HEK293T (cell line): ENCODE data around the gene FAM76A.
"Not testable (repeated sequence)": the region's sequence is repeated elsewhere in the genome, so short reads cannot be mapped to it uniquely, and the experiment has no call there.

ENCODE experiments used
- CTCF ChIA-PET: fragments of 350-600 bp; formaldehyde crosslinking; extraction: SDS; loops from one replicate; lab custom pipeline; 2021; ENCODE audit warnings: antibody characterized with exemption, inconsistent platforms; lab: Yijun Ruan, JAX
- POLR2A ChIA-PET: fragments of 350-600 bp; formaldehyde crosslinking; extraction: SDS; loops from one replicate; lab custom pipeline; 2020; ENCODE audit warnings: antibody characterized with exemption, inconsistent platforms; lab: Yijun Ruan, JAX
- DNase-seq: peaks from one replicate; pipeline ENCODE4 v3.0.0; 2012; ENCODE audit warnings: mixed read lengths; ENCODE audit errors: extremely low spot score
- ARNT ChIP-seq: fragments of 450-650 bp; IDR thresholded peaks from 2 replicates; pipeline ENCODE4 v1.6.1; 2017; ENCODE audit warnings: mild to moderate bottlenecking
- BHLHE40 ChIP-seq: fragments of 450-650 bp; IDR thresholded peaks from 2 replicates; pipeline ENCODE4 v1.6.1; 2016; ENCODE audit warnings: mild to moderate bottlenecking, moderate library complexity, borderline replicate concordance
- CTBP1 ChIP-seq: fragments of 450-650 bp; IDR thresholded peaks from 2 replicates; pipeline ENCODE4 v1.6.1; 2016; ENCODE audit warnings: borderline replicate concordance
- ELF4 ChIP-seq: fragments of 450-650 bp; IDR thresholded peaks from 2 replicates; pipeline ENCODE4 v1.6.1; 2017; ENCODE audit warnings: antibody characterized with exemption
- FOXA1 ChIP-seq: fragments of 450-650 bp; IDR thresholded peaks from 2 replicates; pipeline ENCODE4 v1.6.1; 2016; ENCODE audit warnings: mild to moderate bottlenecking
- FOXK2 ChIP-seq: fragments of 450-650 bp; IDR thresholded peaks from 2 replicates; pipeline ENCODE4 v1.6.1; 2016; ENCODE audit warnings: mild to moderate bottlenecking
- FOXM1 ChIP-seq: fragments of 450-650 bp; IDR thresholded peaks from 2 replicates; pipeline ENCODE4 v1.6.1; 2017; ENCODE audit warnings: mild to moderate bottlenecking, borderline replicate concordance
- HDGF ChIP-seq: fragments of 450-650 bp; IDR thresholded peaks from 2 replicates; pipeline ENCODE4 v1.6.1; 2017; ENCODE audit warnings: antibody characterized with exemption, borderline replicate concordance
- L3MBTL2 ChIP-seq: fragments of 450-650 bp; conservative IDR thresholded peaks from 2 replicates; pipeline ENCODE4 v1.6.1; 2016; ENCODE audit warnings: mild to moderate bottlenecking
- LEF1 ChIP-seq: fragments of 450-650 bp; IDR thresholded peaks from 2 replicates; pipeline ENCODE4 v1.6.1; 2017; ENCODE audit warnings: mild to moderate bottlenecking, borderline replicate concordance
- NFRKB ChIP-seq: fragments of 450-650 bp; IDR thresholded peaks from 2 replicates; pipeline ENCODE4 v1.6.1; 2016; ENCODE audit warnings: mild to moderate bottlenecking, moderate library complexity
- PKNOX1 ChIP-seq: fragments of 450-650 bp; IDR thresholded peaks from 2 replicates; pipeline ENCODE4 v1.6.1; 2016
- SP1 ChIP-seq: fragments of 450-650 bp; IDR thresholded peaks from 2 replicates; pipeline ENCODE4 v1.6.1; 2017
- SUZ12 ChIP-seq: fragments of 450-650 bp; IDR thresholded peaks from 2 replicates; pipeline ENCODE4 v1.6.1; 2016; ENCODE audit warnings: mild to moderate bottlenecking
- TARDBP ChIP-seq: fragments of 450-650 bp; IDR thresholded peaks from 2 replicates; pipeline ENCODE4 v1.6.1; 2016
- ZNF384 ChIP-seq: fragments of 450-650 bp; IDR thresholded peaks from 2 replicates; pipeline ENCODE4 v1.6.1; 2016

Gene FAM76A

GRCh38 chr1:27795601-27796000 is 69.8 kb downstream of the FAM76A start:
- TF ChIP-seq ARNT (no peak), CTBP1 (no peak), HDGF (no peak), LEF1 (no peak), ELF4 (no peak), L3MBTL2 (no peak), SUZ12 (no peak), PKNOX1 (no peak), FOXA1 (no peak), BHLHE40 (no peak), FOXM1 (no peak), TARDBP (no peak), FOXK2 (no peak), SP1 (no peak), ZNF384 (no peak), NFRKB (no peak)
- CTCF ChIA-PET = no interaction called here
- POLR2A ChIA-PET = no interaction called here
- DNase-seq = no peak

- ChIA-PET CTCF (no interaction called here), POLR2A (interaction anchor here (1.8 kb wide), 1 partner anchor 32 kb away, joined by 6 read pairs; the partner anchor contains the start of gene STX12)
- no peak for TF ChIP-seq ZNF384
- no peak for TF ChIP-seq ELF4
- no peak for TF ChIP-seq LEF1
- TF ChIP-seq SP1 = no peak
- TF ChIP-seq TARDBP = no peak
- no peak for TF ChIP-seq HDGF
- TF ChIP-seq CTBP1 = no peak
- no peak for TF ChIP-seq L3MBTL2
- TF ChIP-seq FOXK2 = no peak
- TF ChIP-seq NFRKB = no peak
- no peak for TF ChIP-seq FOXM1
- no peak for TF ChIP-seq BHLHE40
- no peak for TF ChIP-seq SUZ12
- no peak for TF ChIP-seq ARNT
- DNase-seq = no peak
Observed at GRCh38 chr1:27804791-27805190, 79.0 kb downstream of the FAM76A start.

DNA sequence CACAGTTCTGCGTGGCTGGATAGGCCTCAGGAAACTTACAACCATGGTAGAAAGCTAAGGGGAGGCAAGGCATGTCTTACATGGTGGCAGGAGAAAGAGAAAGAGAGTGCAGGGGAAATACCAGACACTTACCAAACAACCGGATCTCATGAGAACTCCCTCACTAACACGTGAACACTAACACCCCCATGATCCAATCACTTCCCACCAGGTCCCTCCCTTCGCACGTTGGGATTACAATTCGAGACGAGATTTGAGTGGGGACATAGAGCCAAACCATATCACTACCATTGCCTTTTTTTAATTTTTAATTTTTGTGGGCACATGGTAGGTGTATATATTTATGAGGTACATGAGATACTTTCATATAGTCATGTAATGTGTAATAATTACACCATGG is 81.0 kb downstream of the FAM76A start:
- no peak for DNase-seq
- no peak for TF ChIP-seq PKNOX1
- TF ChIP-seq CTBP1 = no peak
- no peak for TF ChIP-seq ARNT
- no peak for TF ChIP-seq HDGF
- TF ChIP-seq BHLHE40 = no peak
- no peak for TF ChIP-seq TARDBP
- TF ChIP-seq LEF1 = no peak
- no peak for TF ChIP-seq L3MBTL2
- TF ChIP-seq FOXK2 = no peak
- no peak for TF ChIP-seq FOXM1
- TF ChIP-seq ZNF384 = no peak
- TF ChIP-seq SP1 = no peak
- TF ChIP-seq ELF4 = no peak
- TF ChIP-seq NFRKB = no peak
- POLR2A ChIA-PET = no interaction called here
- CTCF ChIA-PET = no interaction called here

GRCh38 chr1:27807385-27807784 is 81.6 kb downstream of the FAM76A start:
- no peak for DNase-seq
- TF ChIP-seq SP1 (no peak), HDGF (no peak), SUZ12 (no peak)
- ChIA-PET CTCF (no interaction called here), POLR2A (interaction anchor here (0.5 kb wide), 1 partner anchor 1575 kb away, joined by 4 read pairs; no protein-coding TSS in a partner anchor)

DNA sequence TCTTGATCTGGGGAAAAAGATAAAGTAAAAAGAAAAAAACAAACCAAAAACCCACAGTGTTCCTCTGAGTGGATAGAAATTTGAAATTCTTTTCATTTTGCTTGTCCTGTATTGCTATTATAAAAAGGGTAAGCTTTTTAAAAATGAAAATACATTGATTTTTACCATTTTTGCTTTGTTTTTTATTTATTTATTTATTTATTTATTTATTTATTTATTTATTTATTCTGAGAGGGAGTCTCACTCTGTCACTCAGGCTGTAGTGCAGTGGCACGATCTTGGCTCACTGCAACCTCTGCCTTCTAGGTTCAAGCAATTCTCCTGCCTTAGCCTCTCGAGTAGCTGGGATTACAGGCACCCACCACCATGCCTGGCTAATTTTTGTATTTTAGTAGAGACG is 82.4 kb downstream of the FAM76A start:
- POLR2A ChIA-PET = interaction anchor here (1.1 kb wide), 1 partner anchor 35 kb away, joined by 3 read pairs; the partner anchor contains the start of gene STX12
- CTCF ChIA-PET, DNase-seq: not testable (repeated sequence)

DNA sequence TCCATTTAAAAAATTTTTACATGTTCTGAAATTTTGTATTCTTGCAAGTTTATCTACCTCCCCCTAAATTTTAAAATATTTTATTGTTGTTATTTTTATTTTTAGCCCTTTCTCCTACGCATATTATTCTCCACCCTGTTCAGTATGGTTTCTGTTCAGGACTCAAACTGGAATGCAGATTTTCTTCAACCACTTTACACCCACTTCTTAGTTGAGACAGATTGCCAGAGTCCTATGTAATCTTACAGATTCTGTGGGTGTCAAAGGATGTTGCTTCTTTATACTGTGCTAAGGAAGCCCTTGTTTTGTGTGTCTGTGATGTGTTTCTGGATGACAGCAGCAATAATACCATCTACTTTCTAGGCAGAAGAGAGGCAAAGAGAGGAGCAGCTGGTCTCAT is 84.1 kb downstream of the FAM76A start:
- no peak for TF ChIP-seq ARNT
- no peak for TF ChIP-seq TARDBP
- no peak for TF ChIP-seq HDGF
- TF ChIP-seq SP1 = no peak
- no peak for TF ChIP-seq ELF4
- DNase-seq = no peak
- ChIA-PET CTCF (interaction anchor here (1.0 kb wide), 1 partner anchor 9 kb away, joined by 5 read pairs; no protein-coding TSS in a partner anchor), POLR2A (no interaction called here)

DNA sequence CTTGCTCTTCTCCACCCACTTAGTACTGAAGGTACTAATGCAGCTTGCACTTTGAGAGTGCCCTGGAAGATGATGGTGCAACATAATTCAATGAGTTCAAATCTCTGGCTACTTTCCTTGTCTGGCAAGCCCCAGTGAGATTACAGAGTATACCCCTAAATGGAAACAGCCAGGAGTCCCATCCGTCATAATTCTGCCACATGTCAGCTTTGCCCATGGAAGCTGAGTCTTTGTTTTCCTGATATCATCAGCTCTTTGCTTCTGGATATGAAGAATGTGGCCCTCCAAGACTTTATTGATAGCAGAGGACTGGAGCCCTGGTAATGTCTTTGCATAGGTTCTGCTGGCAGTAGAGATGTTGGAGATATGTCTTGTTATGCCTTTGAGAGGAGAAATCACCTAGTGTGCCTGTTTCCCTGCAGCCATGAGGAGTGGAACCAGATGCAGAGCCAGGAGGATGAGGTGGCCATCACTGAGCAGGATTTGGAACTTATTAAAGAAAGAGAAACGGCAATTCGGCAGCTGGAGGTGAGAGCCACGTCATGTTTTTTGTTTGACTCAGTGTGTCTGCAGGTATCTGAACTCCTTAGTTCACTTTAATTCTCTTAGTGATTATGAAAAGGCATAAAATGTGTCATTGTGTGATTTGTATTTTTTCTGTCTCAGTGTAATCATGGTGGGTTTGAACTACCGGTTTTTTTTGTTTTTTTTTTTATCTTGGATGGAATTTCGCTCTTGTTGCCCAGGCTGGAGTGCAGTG is 86.2 kb downstream of the FAM76A start:
- CTCF ChIA-PET = no interaction called here
- TF ChIP-seq CTBP1 (no peak), BHLHE40 (no peak), HDGF (no peak), LEF1 (no peak), L3MBTL2 (no peak), ARNT (no peak), SUZ12 (no peak), FOXM1 (no peak), SP1 (no peak), TARDBP (no peak), PKNOX1 (no peak), ELF4 (no peak), FOXA1 (no peak), FOXK2 (no peak), NFRKB (no peak), ZNF384 (no peak)
- no peak for DNase-seq
- POLR2A ChIA-PET = interaction anchor here (0.8 to 0.9 kb wide), 2 partner anchors 39 to 912 kb away, joined by 3 read pairs; partner anchors contain the start of genes GPATCH3 and STX12
